HG02938 (cell line): ENCODE results near the gene UBE2Q1.
"Not testable (repeated sequence)": the region's sequence is repeated elsewhere in the genome, so short reads cannot be mapped to it uniquely, and the experiment has no call there.

Experiments
- ATAC-seq: cut with Tn5 transposase; IDR thresholded peaks from one replicate; pipeline ENCODE4 v1.9.1; 2021; ENCODE audit warnings: mild to moderate bottlenecking, moderate library complexity; ENCODE audit not compliant: unreplicated experiment

The UBE2Q1 gene

DNA sequence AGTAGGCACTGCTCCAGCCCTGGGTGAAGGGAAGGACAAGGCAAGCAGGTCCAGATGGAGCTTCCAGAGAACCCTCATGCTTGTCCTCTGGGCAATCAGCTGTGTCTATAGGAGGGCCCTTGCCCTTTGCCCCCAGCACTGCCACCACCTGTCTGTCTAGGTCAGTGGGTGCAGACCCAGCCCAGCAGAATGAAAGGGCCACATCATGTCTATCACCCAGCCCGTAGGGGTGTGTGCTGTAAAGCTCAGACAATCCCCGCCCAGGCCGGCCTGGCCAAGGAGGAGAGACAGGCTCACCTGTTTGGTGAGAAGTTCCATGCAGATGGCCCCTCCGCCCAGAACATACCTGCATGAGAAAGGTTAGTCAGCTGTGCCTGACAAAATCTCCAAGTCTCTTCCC is 7.0 kb downstream of the UBE2Q1 start:
- ATAC-seq: no peak

DNA sequence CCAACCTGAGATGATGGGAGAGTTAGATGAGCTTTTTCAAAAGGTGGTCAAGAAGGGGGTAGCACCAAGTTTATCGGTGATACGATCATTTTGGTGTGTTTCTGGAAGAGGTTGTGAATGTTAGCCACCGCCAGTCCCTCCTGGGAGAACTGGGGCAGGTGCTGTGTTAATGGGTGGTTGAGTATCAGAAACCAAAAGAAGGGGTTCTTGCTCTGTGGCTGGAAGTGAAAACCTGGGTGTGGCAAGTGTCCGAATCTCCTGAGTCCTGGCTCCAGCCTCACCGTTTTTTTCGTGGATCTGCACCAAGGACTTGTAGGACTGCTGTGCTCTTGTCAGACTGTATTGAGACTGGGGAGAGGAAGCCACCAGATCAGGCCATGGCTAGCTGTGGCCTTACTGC is 7.8 kb downstream of the UBE2Q1 start:
- no peak for ATAC-seq

DNA sequence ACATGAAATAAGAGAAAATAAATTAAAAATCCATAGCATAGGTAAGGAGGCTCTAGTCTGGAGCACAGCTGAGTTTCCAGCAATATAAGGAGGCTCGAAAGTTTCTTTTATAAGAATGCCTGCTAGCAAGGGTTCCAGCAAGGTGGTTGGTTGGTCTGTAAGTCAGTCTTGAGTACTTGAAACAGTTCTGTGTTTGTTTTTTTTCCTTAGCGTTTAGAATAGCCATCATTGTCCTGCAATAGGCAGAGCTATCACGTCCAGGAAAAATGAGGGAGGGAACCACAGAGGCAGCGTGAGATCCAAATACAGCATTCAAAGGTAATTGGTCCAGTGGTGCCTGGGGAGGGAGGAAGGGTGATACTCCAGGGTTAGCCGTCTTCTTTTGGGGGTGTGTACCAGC is 8.4 kb downstream of the UBE2Q1 start:
- no peak for ATAC-seq

DNA sequence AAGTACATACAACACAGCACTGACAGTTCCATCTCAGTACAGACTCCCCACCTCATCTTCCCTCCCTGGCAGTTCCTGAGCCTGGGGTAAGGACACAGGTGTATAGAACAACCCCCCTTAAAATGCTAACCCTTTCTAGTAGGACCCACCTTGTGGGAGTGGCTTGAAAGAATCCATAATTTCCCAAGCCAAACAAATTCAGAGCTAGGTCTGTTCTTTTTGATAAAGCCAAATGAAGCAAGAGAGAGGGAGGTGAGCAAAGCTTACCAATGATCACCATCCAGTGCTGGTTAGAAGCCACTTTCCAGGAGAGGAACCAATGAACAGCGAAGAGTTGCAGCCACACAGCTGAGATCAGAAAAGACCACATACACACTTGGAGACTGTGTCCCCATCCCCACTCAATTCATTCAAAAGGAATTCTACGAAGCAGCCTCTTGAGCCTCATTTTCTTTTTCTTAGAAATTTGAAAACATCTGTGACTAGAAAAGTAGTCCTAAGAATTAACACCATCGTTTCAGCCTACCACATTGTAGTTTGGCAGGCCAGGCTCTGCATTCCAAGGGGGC is 9.2 kb downstream of the UBE2Q1 start:
- no peak for ATAC-seq

DNA sequence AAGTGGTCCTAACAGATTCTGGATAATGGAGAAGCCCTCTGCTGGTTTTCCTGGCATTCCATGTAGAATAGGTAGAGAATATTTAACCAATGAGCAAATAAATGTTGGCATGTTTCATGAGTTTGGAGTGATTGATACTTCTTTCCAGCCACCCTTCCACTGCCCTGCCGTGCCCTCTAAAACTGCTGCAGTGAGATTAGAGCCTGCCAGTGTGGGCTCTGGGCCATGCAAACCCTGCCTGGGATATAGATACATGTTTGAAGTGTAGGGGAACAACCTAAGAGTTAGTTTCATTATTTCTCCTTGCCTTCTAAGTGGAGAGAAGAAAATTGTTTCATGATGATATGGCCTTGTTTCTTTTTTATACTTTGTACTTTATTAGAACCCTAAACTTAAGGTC is 10.4 kb downstream of the UBE2Q1 start:
- no peak for ATAC-seq

DNA sequence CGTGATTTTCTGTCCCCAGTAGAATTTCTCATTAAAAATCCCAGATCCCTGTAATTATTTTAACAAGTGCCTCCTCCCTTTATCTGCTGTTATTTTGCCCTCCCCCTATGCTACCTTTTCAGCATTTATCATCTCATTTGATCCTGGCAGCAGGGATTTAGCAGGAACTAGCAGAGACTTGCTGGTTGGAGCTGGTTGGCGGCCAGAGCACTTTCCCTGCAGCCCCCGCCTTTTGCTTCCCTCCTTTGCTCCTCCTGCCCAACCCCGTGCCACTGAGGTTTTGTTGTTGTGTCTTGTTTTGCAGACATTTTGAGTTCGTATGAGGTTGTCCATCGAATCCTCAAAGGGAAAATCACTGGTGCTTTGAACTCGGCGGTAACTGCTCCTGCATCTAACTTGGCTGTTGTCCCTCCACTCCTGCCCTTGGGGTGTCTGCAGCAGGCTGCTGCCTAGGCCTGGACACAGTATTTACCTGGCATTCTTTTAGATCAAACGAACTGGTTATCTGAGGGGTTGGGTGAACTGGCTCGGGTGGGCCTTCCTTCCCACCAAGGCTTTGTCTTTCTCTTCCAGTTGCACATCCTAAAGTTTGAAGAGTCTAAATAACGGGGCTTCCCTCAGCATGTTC is 11.2 kb downstream of the UBE2Q1 start:
- ATAC-seq: no peak

DNA sequence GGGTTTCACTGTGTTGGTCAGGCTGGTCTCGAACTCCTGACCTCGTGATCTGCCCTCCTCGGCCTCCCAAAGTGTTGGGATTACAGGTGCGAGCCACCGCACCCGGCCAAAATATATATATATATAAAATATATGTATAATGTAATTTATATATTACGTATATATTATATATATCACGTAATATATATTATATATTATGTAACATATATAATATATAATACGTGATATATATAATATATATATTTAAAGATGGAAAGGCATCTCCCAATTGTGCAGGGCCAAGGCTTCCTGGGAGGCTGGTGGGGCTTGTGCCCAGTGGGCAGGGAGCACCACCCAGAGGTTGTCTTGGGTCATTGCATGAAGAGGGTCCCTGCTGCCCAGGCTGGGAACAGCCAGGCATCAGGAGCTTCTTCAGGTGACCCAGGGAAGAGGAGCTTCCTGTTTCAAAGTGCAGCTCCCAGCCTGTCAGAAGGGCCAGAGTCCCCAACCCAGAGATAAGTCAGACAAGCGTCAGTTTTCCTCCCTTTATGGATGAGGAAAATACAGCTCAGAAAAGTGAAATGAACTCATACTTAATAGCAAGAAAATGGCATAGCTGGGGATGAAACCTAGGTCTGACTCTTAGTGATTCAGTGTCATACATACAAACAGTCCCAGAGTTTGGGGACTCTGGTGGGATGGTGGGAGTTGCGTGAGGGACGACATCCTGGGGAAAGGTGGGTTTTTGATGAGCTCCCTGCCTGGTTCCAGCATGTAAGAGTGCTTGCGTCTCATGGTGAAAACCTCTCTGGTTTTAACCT is 12.0 kb downstream of the UBE2Q1 start:
- ATAC-seq: no peak

DNA sequence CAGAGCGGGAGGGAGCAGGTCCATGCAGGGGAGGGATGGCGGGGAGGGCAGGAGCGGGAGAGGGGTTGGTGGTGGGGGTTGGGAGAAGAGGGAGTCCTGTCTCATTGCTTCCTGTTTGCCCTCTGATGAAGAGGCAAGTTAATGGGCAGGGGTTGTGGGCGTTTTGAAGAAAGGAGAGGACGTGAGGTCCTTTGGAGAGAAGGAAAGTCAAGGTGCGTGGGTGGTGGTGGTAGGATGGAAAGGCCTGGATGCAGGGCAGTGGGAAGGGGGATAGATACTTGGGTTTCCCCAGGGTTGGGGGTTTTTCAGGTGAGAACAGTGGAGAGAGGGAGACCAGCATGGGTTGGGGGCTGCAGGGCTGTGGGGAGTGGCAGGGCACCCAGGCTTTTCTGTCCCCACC is 17.2 kb downstream of the UBE2Q1 start:
- ATAC-seq: no peak

DNA sequence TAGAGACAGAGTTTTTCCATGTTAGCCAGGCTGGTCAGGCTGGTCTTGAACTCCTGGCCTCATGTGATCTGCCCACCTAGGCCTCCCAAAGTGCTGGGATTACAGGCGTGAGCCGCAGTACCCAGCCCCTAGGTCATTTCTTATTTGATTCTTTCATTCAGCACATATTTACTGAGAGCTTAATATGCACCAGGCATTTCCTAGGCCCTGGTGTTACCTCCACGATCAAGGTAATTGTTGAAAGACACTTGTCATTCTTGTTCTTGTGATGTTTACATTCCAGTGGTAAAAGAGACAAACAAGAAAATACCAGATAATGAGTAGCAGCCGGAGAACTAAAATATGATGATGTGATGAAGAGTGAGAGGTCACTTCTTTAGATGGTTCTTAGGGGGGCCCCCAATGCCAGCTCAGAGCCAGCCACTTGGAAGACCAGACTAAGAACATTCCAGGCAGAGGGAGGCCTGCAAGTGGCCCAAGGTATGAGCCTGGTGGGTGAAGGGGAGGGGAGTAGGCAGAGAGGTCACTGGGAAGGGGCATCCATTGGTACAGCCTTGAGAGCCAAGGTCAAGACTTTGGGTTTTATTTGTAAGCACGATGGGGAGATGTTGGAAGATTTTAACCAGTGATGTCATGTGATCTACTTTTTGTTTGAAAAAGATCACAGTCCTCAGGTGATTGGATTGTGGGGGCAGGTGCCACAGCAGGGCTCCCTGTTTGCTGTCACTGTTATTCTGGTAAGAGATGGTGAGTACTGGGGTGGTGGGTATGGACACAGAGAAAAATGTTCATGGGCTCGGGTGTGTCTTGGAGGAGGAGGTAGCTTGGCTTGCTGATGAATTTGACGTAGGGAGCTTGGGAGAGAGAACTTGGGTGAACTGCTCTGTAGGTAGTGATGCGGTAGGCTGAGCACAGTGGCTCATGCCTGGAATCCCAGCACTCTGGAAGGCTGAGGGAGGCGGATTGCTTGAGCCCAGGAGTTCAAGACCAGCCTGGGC is 18.7 kb downstream of the UBE2Q1 start:
- ATAC-seq: no peak

DNA sequence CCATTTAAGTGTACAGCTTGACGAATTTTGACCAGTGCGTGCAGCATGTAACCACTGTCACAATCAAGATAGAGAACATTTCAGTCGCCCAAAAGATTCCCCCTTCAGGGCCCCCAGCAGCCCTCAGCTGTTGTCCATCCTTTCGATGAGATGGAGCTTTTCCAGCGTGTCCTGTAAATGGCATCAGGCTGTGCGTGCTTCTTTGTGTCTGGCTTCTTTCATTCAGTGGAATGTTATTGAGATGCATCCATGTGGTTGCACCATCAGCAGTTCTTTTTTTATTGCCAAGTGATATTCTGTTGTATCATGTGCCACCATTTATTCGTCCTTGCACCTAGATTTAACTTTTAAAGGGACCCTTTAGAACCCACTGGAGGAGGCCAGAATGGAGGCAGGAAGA is 21.9 kb downstream of the UBE2Q1 start:
- ATAC-seq: no peak

DNA sequence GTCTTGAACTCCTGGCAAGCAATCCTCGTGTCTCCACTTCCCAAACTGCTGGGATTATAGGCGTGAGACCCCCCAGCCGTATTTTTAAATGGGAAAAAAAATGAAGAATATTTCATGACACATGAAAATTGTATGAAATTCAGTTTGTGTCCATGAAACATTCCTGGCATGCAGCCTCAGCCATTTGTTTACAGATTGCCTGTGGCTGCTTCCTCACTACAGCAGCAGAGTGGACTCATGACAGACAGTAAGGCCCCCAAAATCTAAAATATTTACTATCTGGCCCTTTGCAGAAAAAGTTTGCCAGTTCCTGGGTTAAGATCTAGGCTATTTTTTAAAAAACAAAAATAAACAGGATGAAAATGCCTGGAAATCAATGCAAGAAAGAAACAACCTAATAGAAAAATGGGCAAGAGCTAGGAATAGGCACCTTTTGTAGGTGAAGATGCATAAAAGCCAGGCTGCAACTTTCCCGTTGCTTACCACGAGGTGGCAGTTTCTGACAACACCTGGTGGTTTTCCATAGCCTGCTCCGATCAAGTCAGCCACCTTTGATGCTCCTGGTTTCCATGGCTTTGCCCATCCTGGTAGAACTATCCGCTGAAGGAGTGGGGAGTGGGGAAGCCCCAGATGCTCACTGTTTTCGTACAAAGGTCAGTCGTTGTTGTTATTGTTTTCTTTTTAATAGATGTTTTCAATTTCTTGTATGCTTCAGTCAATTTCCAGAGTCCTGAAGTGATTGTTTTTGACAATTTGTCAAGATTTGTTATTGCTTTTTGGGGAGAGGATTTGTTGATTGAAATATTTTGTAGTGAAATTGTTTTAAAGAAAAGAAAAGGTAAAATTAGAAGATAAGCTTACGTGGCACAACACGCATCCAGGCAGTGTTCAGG is 24.3 kb downstream of the UBE2Q1 start:
- no peak for ATAC-seq

DNA sequence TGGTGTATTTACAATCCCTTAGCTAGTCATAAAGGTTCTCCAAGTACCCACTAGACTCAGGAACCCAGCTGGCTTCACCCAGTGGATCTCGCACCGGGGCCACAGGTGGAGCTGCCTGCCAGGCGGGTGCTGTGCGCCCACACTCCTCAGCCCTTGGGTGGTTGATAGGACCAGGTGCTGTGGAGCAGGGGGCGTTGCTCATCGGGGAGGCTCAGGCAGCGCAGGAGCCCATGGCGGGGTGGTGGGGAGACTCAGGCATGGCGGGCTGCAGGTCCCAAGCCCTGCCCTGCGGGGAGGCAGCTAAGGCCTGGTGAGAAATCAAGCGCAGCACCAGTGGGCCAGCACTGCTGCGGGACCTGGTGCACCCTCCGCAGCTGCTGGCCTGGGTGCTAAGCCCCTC is 26.5 kb downstream of the UBE2Q1 start:
- ATAC-seq: not testable (repeated sequence)

DNA sequence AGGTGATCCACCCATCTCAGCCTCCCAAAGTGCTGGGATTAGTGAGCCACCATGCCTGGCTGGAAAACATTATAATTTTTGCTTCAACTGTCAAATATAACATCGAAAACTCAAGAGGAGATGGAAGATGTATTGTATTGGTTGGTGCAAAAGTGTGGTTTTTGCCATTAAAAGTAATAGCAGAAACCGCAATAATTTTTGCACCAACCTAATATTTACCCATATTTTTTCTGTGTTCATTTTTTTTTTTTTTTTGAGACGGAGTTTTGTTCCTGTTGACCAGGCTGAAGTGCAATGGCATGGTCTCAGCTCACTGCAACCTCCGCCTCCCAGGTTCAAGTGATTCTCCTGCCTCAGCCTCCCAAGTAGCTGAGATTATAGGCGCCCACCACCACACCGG is 29.2 kb downstream of the UBE2Q1 start:
- no peak for ATAC-seq

DNA sequence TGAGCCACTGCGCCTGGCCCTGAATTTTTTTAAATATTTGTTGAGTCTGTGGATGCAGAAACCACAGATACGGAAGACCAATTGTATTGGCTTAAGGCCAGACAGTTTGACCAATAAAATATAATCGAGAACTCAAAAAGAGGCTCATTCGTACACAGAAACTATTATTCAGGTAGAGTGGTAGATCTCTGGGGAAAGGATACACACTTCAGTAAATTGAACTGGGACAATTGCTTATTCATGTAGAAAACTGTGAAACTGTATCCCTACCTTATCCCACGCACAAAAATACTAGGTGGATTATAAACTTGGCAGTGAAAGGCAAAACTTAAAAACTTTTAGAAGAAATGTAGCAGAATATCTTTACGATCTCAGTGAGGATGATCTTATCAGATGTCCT is 31.3 kb downstream of the UBE2Q1 start:
- ATAC-seq: no peak

DNA sequence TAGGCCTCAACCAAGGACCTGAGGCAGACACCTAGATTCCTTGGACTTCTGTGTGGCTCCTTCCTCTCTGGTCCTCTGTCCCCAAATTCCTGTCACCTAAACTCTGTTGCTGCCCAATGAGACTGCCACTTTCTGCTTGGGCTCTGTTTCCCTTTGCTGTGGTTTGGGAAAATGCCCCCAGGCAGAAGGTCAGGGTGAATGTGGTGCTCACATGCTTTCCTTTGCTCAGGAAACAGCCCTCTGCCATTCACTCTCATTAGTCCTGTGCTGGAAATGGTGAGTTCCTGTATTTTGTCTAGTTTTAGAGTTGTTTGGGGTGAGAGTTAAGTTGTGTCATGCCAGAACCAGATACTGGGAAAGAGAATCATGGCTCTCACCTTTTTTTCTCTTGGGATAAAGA is 33.6 kb downstream of the UBE2Q1 start:
- ATAC-seq: no peak

DNA sequence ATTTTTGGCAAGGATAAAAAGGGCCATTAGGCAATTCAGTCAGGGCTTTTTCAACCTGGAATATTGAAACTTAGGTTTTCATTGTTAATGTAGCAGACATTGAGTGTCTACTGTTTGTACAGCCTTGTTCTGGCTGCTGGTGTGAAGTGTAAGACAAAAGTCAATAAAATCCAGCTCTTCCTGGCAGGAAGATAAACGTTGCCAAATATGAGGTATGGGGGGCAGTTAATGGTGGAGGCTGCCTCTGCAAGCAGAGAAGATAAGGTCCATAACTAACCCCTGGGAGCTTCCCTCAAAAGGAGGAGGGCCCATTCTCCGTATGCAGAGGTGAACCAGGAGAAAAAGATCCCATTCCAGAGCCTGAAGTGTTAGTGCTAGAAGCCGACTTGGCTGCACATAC is 36.8 kb downstream of the UBE2Q1 start:
- ATAC-seq: no peak

DNA sequence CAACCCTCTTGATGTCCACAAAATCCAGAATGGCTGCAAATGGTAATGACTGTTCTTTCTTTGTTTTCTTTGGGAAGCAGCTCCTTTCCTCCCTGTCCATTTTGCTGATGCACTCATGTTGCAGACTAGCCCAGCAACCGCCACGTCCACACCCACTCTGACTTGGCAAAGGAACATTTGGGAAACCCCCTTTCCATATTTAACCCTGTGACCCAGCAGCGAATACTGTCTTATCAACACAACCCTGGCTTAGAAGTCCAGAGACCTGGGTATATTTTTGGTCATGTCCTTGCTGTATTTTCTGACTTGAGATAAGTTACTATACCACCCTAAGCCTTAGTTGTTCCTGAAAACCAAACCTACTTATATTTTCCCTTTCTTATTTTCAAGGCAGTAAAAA is 38.1 kb downstream of the UBE2Q1 start:
- no peak for ATAC-seq

DNA sequence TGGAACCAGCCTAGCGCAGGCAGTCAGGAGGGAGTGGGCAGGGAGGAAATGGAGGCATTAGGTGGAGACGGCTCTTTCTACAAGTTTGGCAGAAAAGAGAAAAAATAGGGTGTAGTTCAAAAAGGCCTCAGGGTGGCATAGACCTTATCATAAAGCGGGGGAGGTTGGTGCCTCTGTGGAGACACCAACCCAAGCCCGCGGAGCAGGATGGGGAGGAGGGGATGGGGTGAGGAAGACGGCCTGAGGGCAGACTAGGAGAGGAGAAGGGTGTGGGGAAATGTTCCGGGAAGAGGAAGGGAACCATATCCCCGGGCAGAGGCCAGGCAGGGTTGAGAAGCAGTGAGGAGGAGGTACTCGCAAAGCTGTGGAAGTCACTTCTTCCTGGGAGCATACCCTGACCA is 38.9 kb downstream of the UBE2Q1 start:
- ATAC-seq: no peak

DNA sequence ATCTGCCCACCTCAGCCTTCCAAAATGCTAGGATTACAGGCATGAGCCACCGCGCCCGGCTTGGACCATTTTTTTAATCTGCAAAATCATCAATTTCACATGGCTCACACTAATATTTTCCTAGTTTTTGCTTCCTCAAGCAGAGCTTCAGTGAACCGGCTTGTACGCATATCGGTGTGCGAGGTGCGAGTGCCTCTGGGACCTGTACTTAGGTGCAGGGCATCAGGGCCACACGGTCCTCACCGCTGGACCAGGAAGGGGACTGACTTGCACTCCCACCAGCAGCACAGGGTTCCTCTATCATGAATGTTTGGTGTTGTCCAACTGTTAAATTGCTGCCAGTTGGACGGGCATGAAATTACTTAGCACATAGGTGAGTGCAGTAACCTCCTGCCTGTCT is 40.8 kb downstream of the UBE2Q1 start:
- no peak for ATAC-seq

DNA sequence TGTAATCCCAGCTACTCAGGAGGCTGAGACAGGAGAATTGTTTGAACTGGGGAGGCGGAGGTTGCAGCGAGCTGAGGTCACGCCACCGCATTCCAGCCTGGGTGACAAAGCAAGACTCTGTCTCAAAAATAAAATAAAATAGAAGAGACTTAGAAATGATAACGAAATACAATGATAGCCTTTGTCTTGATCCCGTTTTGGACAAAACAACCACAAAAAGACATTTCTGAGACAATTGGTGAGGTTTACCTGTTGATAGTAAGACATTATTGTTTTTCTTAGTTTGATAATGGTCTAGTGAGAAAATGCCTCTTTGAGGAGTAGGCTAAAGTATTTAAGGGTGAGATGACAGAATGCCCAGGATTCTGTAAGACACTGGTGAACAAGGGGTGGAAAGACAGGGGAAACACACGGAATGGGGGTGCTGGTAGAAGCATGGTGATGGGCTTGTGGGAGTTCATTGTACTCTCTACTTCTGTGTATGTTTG is 44.4 kb downstream of the UBE2Q1 start:
- no peak for ATAC-seq
